Keratinocyte (primary cell): ENCODE results near the gene BTF3L4. TPM values are rescaled to one million over a fixed set of nuclear protein-coding genes. Genes with fewer than 3 reads are reported as not detected.
"Not testable (repeated sequence)": the region's sequence is repeated elsewhere in the genome, so short reads cannot be mapped to it uniquely, and the experiment has no call there.

Experiments used
- DNase-seq: peaks from one replicate; pipeline ENCODE4 v3.0.0-alpha.2; 2011; ENCODE audit warnings: low read depth, missing footprints, low spot score
- FAIRE-seq: peaks from 2 replicates; lab custom pipeline; 2011; peaks lifted over from hg19 to GRCh38; lab: Jason Lieb, UNC
- H2AFZ ChIP-seq: 2 replicates; pipeline ENCODE4 v1.6.0; 2012; ENCODE audit warnings: low read length, control low read depth, inconsistent platforms; ENCODE audit not compliant: control insufficient read depth
- H3K27ac ChIP-seq: 2 replicates; pipeline ENCODE4 v1.5.1; 2011; ENCODE audit warnings: low read length; ENCODE audit not compliant: control insufficient read depth, insufficient read depth
- H3K27me3 ChIP-seq: 3 replicates; pipeline ENCODE4 v1.6.0; 2011; ENCODE audit warnings: low read length; ENCODE audit not compliant: control insufficient read depth, insufficient read depth; ENCODE audit errors: extremely low read depth
- H3K36me3 ChIP-seq, 2 experiments: 2 replicates in 1 of 2; 3 replicates in 1 of 2; pipeline ENCODE4 v1.5.1; 2011; ENCODE audit warnings: low read length in 2 of 2, mild to moderate bottlenecking in 1 of 2; ENCODE audit not compliant: control insufficient read depth in 2 of 2, insufficient read depth in 2 of 2; ENCODE audit errors: extremely low read depth in 1 of 2
- H3K4me1 ChIP-seq: 3 replicates; pipeline ENCODE4 v1.5.1; 2011; ENCODE audit warnings: low read length; ENCODE audit not compliant: control insufficient read depth, insufficient read depth; ENCODE audit errors: extremely low read depth
- H3K4me2 ChIP-seq: 3 replicates; pipeline ENCODE4 v1.6.0; 2011; ENCODE audit warnings: low read depth, low read length; ENCODE audit not compliant: control insufficient read depth, insufficient read depth; ENCODE audit errors: extremely low read depth
- H3K4me3 ChIP-seq, 3 experiments: fragments of 200-600 bp in 1 of 3; sonication (generic) in 1 of 3; 2 replicates in 2 of 3; 3 replicates in 1 of 3; pipeline ENCODE4 v1.5.1; 2011 to 2016; ENCODE audit warnings: low read length in 3 of 3, mild to moderate bottlenecking in 3 of 3, control low read depth in 2 of 3, inconsistent platforms in 1 of 3, low read depth in 1 of 3, mixed read lengths in 1 of 3, mixed run types in 1 of 3, moderate library complexity in 1 of 3; ENCODE audit not compliant: control insufficient read depth in 2 of 3, insufficient read depth in 2 of 3; ENCODE audit errors: extremely low read depth in 1 of 3
- H3K79me2 ChIP-seq: 2 replicates; pipeline ENCODE4 v1.6.0; 2012; ENCODE audit warnings: low read length; ENCODE audit not compliant: control insufficient read depth, insufficient read depth
- H3K9ac ChIP-seq: 3 replicates; pipeline ENCODE4 v1.6.0; 2011; ENCODE audit warnings: low read length; ENCODE audit not compliant: control insufficient read depth, insufficient read depth; ENCODE audit errors: extremely low read depth
- H3K9me1 ChIP-seq: 3 replicates; pipeline ENCODE4 v1.6.0; 2011; ENCODE audit warnings: low read length; ENCODE audit not compliant: control insufficient read depth, insufficient read depth; ENCODE audit errors: extremely low read depth
- H3K9me3 ChIP-seq: 2 replicates; pipeline ENCODE4 v1.5.1; 2012; ENCODE audit warnings: low read depth, low read length; ENCODE audit not compliant: control insufficient read depth
- H4K20me1 ChIP-seq: 3 replicates; pipeline ENCODE4 v1.6.0; 2011; ENCODE audit warnings: low read length; ENCODE audit not compliant: control insufficient read depth, insufficient read depth; ENCODE audit errors: extremely low read depth
- EZH2 ChIP-seq: IDR thresholded peaks from one replicate; pipeline ENCODE4 v1.6.1; 2012; ENCODE audit warnings: inconsistent platforms, mild to moderate bottlenecking, low read length, moderate library complexity
- dilution Hi-C: fragments of 300-500 bp; cut with MboI; formaldehyde crosslinking; loops from one replicate; pipeline ENCODE4 v1.7.0; 2020; ENCODE audit warnings: low sequenced_read_pairs; ENCODE audit not compliant: extremely low pct_ligation_motif_present
- polyA plus RNA-seq, 5 experiments: library from polyadenylated mRNA; depleted of rRNA in 3 of 5; stranded (reverse) in 3 of 5; stranded (forward) in 1 of 5; unstranded in 1 of 5; fragments of >200 nt; gene quantifications; 1 replicate in 1 of 5; 2 replicates in 3 of 5; 3 replicates in 1 of 5; pipeline versions ENCODE4 v1.2.1 to v1.2.3, GENCODE V29; 2011 to 2012; ENCODE audit warnings: missing spikeins in 2 of 5, low read depth in 1 of 5, low replicate concordance in 1 of 5
- TF ChIP-seq, protein P1 (sequence below), 3 experiments: IDR thresholded peaks in 1 of 3; conservative IDR thresholded peaks in 1 of 3; optimal IDR thresholded peaks in 1 of 3; 2 replicates in 2 of 3; 3 replicates in 1 of 3; pipeline versions ENCODE3 to v1.5.1; 2011; ENCODE audit warnings: low read length in 3 of 3, mild to moderate bottlenecking in 3 of 3, moderate library complexity in 2 of 3, control low read depth in 1 of 3, inconsistent platforms in 1 of 3; ENCODE audit not compliant: insufficient read depth in 2 of 3; ENCODE audit errors: extremely low read depth in 1 of 3

Gene BTF3L4
- polyA plus RNA-seq, 1 donor (not counting 4 experiments of a cell fraction or from before 2014, with no cell fraction given), result 55.4 TPM

GRCh38 chr1:52072291-52072690, 16.2 kb downstream of the BTF3L4 start:
- no peak overlapping the region for H3K9ac ChIP-seq
- H3K9me1 ChIP-seq, result no peaks in the 10 kb centered on the region
- dilution Hi-C loops, result no loop called here
- H3K27ac ChIP-seq, result no peak overlapping the region
- no peaks in the 10 kb centered on the region for H4K20me1 ChIP-seq
- no peak overlapping the region for H3K4me3 ChIP-seq
- FAIRE-seq (no peak), DNase-seq (no peak)
- no peaks in the 10 kb centered on the region for H3K4me1 ChIP-seq
- H3K36me3 ChIP-seq, result peaks cover 0 to 14% of the 10 kb centered on the region in 2 experiments
- no peak overlapping the region for H2AFZ ChIP-seq
- H3K27me3 ChIP-seq, result no peaks in the 10 kb centered on the region
- H3K9me3 ChIP-seq, result no peaks in the 10 kb centered on the region
- no peak overlapping the region for H3K4me2 ChIP-seq
- H3K79me2 ChIP-seq, result peaks cover 48% of the 10 kb centered on the region
- TF ChIP-seq, protein P1, sequence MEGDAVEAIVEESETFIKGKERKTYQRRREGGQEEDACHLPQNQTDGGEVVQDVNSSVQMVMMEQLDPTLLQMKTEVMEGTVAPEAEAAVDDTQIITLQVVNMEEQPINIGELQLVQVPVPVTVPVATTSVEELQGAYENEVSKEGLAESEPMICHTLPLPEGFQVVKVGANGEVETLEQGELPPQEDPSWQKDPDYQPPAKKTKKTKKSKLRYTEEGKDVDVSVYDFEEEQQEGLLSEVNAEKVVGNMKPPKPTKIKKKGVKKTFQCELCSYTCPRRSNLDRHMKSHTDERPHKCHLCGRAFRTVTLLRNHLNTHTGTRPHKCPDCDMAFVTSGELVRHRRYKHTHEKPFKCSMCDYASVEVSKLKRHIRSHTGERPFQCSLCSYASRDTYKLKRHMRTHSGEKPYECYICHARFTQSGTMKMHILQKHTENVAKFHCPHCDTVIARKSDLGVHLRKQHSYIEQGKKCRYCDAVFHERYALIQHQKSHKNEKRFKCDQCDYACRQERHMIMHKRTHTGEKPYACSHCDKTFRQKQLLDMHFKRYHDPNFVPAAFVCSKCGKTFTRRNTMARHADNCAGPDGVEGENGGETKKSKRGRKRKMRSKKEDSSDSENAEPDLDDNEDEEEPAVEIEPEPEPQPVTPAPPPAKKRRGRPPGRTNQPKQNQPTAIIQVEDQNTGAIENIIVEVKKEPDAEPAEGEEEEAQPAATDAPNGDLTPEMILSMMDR (optimal IDR thresholded peaks at IDR 0.05 in 1 of 3, IDR thresholded peaks at IDR 0.05 in 1 of 3, conservative IDR thresholded peaks at IDR 0.05 in 1 of 3; ENCODE audit: extremely low read depth in 1 of 3, insufficient read depth in 2 of 3, low read length in 3 of 3), result no peak
- TF ChIP-seq EZH2, result no peak

DNA sequence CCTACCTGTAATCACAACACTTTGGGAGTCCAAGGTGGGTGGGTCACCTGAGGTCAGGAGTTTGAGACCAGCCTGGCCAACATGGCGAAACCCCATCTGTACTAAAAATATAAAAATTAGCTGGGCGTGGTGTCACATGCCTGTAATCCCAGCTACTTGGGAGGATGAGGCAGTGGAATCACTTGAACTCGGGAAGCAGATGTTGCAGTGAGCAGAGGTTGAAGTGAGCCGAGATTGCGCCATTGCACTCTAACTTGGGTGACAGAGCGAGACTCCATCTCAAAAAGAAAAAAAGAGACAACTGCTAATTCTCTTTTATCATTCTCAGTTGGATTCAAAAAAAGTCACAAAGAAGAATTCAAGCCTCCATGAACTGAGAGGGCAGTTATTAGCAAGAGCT, 21.2 kb downstream of the BTF3L4 start:
- H3K4me1 ChIP-seq, DNase-seq, H4K20me1 ChIP-seq, H3K9me3 ChIP-seq, dilution Hi-C loops, FAIRE-seq, H3K9ac ChIP-seq, H3K27me3 ChIP-seq, H3K4me2 ChIP-seq, H3K27ac ChIP-seq, H3K4me3 ChIP-seq, H2AFZ ChIP-seq, H3K9me1 ChIP-seq: not testable (repeated sequence)
- H3K36me3 ChIP-seq, result peaks cover 8 to 10% of the 10 kb centered on the region in 2 experiments
- peaks cover 40% of the 10 kb centered on the region for H3K79me2 ChIP-seq

GRCh38 chr1:52080014-52080415, 23.9 kb downstream of the BTF3L4 start:
- H3K79me2 ChIP-seq, result peaks cover 28% of the 10 kb centered on the region
- no peak overlapping the region for H2AFZ ChIP-seq
- dilution Hi-C loops, result no loop called here
- no peaks in the 10 kb centered on the region for H4K20me1 ChIP-seq
- no peaks in the 10 kb centered on the region for H3K9me1 ChIP-seq
- H3K27me3 ChIP-seq, result no peaks in the 10 kb centered on the region
- no peak for FAIRE-seq
- no peak overlapping the region for H3K27ac ChIP-seq
- H3K4me3 ChIP-seq, result no peak overlapping the region
- DNase-seq, result no peak
- no peak for TF ChIP-seq EZH2
- TF ChIP-seq, protein P1 (optimal IDR thresholded peaks at IDR 0.05 in 1 of 3, IDR thresholded peaks at IDR 0.05 in 1 of 3, conservative IDR thresholded peaks at IDR 0.05 in 1 of 3; ENCODE audit: extremely low read depth in 1 of 3, insufficient read depth in 2 of 3, low read length in 3 of 3), result no peak
- H3K9ac ChIP-seq, result no peak overlapping the region
- no peak overlapping the region for H3K4me2 ChIP-seq
- H3K36me3 ChIP-seq, result peaks cover 7 to 8% of the 10 kb centered on the region in 2 experiments
- no peaks in the 10 kb centered on the region for H3K9me3 ChIP-seq
- H3K4me1 ChIP-seq, result no peaks in the 10 kb centered on the region

GRCh38 chr1:52087892-52088291, 31.8 kb downstream of the BTF3L4 start:
- FAIRE-seq, H3K9me1 ChIP-seq, H3K4me1 ChIP-seq, H3K27ac ChIP-seq, H3K4me2 ChIP-seq, H3K79me2 ChIP-seq, H4K20me1 ChIP-seq, dilution Hi-C loops, H3K9me3 ChIP-seq, H2AFZ ChIP-seq, H3K9ac ChIP-seq, DNase-seq, H3K27me3 ChIP-seq, H3K36me3 ChIP-seq, H3K4me3 ChIP-seq: not testable (repeated sequence)
